Activated CD4-positive, alpha-beta T cell treated with anti-CD3 and anti-CD28 coated beads, Interleukin-2, amount 10 ng/mL, durations not matched to agents 24 days and 14 days (primary cell): ENCODE data around the gene CD79B. TPM values are rescaled to one million over a fixed set of nuclear protein-coding genes. Genes with fewer than 3 reads are reported as not detected.
"Not testable (repeated sequence)": the region's sequence is repeated elsewhere in the genome, so short reads cannot be mapped to it uniquely, and the experiment has no call there.

Experiments used
- DNase-seq: peaks from one replicate; pipeline ENCODE4 v3.0.0; 2022
- H3K27ac Mint-ChIP-seq: one replicate; pipeline ENCODE4 v1.8.0; 2022; ENCODE audit warnings: mild to moderate bottlenecking, mixed read lengths
- H3K27me3 Mint-ChIP-seq: one replicate; pipeline ENCODE4 v1.8.0; 2022; ENCODE audit warnings: mixed read lengths
- H3K36me3 Mint-ChIP-seq: one replicate; pipeline ENCODE4 v1.8.0; 2022; ENCODE audit warnings: low read depth, mild to moderate bottlenecking, mixed read lengths
- H3K4me1 Mint-ChIP-seq: one replicate; pipeline ENCODE4 v1.8.0; 2021; ENCODE audit warnings: mixed read lengths
- H3K4me3 Mint-ChIP-seq: one replicate; pipeline ENCODE4 v1.8.0; 2022; ENCODE audit warnings: mild to moderate bottlenecking, moderate library complexity, mixed read lengths
- H3K9me3 Mint-ChIP-seq: one replicate; pipeline ENCODE4 v1.8.0; 2021; ENCODE audit warnings: mixed read lengths
- intact Hi-C: fragments of 100-400 bp; cut with micrococcal nuclease; formaldehyde crosslinking; loops from one replicate; pipeline ENCODE4 v1.15.1; 2023
- total RNA-seq: library from RNA; stranded (reverse); gene quantifications from 2 replicates; pipeline ENCODE4 v1.2.3, GENCODE V29; 2022

The CD79B gene
- total RNA-seq, 1 donor from 2014 or later = 29.2 TPM

DNA sequence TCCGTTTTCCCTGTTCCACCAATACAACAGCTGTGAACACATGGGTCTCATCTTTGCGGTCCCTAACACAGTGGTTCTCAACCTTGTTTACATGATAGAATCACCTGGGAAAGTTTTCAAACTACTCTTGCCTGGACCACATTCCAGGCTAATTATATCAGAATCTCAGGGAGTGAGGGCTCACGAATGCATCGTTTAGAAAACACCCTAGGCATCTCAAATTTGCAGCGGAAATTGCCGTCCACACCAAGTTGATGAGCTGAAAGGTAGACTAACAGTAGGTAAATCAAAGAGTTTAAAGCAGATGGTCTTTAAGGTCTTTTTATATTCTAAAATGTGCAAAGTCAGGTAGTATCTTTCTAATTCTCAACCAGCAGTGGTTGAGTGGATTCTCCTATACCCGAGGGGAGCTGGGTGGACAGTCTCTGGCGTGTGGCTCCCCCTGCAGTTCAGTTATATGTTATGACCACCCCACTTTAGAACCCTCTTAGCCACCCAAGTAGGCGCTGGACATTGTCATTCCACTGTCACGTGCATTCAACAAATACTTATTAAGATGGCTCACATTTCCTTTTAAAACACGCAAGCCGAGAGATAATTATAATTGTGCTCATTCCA, 24.9 kb downstream of the CD79B start:
- H3K36me3 Mint-ChIP-seq, H3K27ac Mint-ChIP-seq, DNase-seq, intact Hi-C loops, H3K9me3 Mint-ChIP-seq, H3K4me1 Mint-ChIP-seq, H3K4me3 Mint-ChIP-seq: not testable (repeated sequence)
- peaks cover 11% of the 10 kb centered on the region for H3K27me3 Mint-ChIP-seq

DNA sequence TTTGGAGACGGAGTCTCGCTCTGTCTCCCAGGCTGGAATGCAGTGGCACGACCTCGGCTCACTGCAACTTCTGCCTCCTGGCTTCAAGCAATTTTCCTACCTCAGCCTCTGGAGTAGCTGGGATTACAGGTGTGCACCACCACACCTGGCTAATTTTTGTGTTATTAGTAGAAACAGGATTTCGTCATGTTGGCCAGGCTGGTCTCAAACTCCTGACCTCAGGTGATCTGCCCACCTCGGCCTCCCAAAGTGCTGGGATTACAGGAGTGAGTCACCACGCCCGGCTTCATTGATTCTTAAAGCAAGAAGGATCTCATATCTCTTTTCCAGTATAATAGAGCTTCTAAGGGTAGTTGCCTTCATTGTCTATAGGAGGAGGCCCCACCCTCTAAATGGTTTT, 27.3 kb downstream of the CD79B start:
- H3K4me1 Mint-ChIP-seq, H3K9me3 Mint-ChIP-seq, intact Hi-C loops, DNase-seq, H3K4me3 Mint-ChIP-seq, H3K27ac Mint-ChIP-seq, H3K36me3 Mint-ChIP-seq: not testable (repeated sequence)
- H3K27me3 Mint-ChIP-seq = peaks cover 17% of the 10 kb centered on the region

DNA sequence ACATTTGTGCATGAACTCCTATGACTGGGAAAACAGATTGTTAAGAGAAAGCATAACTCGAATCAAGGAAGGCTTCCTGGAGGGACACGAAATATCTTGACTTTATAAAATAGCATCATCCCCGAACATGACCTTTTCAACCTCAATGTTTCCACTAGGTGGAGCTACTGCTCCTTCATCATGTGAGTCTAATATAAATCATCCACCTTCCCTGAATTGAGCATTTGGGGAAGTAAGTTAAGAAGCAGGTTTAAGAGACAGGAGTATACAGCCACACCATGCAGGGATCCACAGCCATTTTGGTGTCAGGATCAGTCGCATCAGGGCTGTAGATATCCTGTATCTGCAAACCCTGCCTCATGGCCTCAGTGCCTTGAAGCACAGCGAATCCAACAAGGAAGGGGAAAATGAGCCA, 28.3 kb downstream of the CD79B start:
- H3K9me3 Mint-ChIP-seq, H3K27ac Mint-ChIP-seq, H3K4me3 Mint-ChIP-seq, H3K36me3 Mint-ChIP-seq, intact Hi-C loops: not testable (repeated sequence)
- Mint-ChIP-seq H3K27me3 (peaks cover 17% of the 10 kb centered on the region), H3K4me1 (peaks cover 10% of the 10 kb centered on the region)
- peak; percentile 81 for DNase-seq

DNA sequence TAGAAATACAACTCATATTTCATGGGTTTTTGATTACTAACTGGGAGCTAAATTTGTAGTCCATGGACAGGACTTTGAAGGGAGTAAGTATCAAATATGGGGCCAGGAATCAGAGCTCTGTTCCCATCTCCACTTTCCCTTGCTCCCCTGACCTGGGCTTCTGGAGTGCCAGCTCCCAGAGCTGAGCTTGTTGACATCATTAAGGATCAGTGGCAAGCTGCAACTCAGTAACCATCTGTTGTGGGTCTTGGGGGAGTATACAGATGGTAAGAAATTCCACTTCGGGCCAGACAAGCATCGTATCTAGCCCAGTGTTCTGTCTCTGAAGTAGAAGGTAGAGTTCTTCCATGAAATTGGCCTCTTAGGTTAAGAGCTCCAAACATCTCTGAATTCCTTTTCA, 30.2 kb downstream of the CD79B start:
- H3K9me3 Mint-ChIP-seq, H3K36me3 Mint-ChIP-seq, H3K4me3 Mint-ChIP-seq, H3K27ac Mint-ChIP-seq, intact Hi-C loops, DNase-seq: not testable (repeated sequence)
- Mint-ChIP-seq H3K4me1 (peaks cover 10% of the 10 kb centered on the region), H3K27me3 (peaks cover 14% of the 10 kb centered on the region)

- Mint-ChIP-seq H3K27me3 (peaks cover 13% of the 10 kb centered on the region), H3K4me1 (peaks cover 10% of the 10 kb centered on the region)
- intact Hi-C loops, H3K27ac Mint-ChIP-seq, H3K36me3 Mint-ChIP-seq, H3K4me3 Mint-ChIP-seq, H3K9me3 Mint-ChIP-seq: not testable (repeated sequence)
- peak; percentile 76 for DNase-seq
These were observed 33.0 kb downstream of the CD79B start for GRCh38 chr17:63898899-63899798.

- H3K4me1 Mint-ChIP-seq, intact Hi-C loops, H3K36me3 Mint-ChIP-seq, H3K9me3 Mint-ChIP-seq, H3K4me3 Mint-ChIP-seq, H3K27ac Mint-ChIP-seq, DNase-seq: not testable (repeated sequence)
- peaks cover 24% of the 10 kb centered on the region for H3K27me3 Mint-ChIP-seq
These were observed 35.4 kb downstream of the CD79B start, which contains the start of gene CSH1 for GRCh38 chr17:63896524-63897354. Gene CSH1, minus strand, starts transcription at chr17:63896574. Its CDS starts 63 bp downstream, at chr17:63896511.

DNA sequence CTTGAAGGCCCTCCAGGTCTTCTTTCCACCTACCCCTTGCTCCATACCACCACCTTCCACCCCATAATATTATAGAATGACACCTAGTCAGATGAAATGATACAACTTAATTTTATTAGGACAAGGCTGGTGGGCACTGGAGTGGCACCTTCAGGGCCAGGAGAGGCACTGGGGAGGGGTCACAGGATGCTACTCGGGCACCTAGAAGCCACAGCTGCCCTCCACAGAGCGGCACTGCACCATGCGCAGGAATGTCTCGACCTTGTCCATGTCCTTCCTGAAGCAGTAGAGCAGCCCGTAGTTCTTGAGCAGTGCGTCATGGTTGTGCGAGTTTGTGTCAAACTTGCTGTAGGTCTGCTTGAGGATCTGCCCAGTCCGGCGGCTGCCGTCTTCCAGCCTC, 37.3 kb downstream of the CD79B start:
- H3K9me3 Mint-ChIP-seq, DNase-seq, intact Hi-C loops, H3K4me1 Mint-ChIP-seq, H3K27ac Mint-ChIP-seq, H3K36me3 Mint-ChIP-seq, H3K4me3 Mint-ChIP-seq: not testable (repeated sequence)
- peaks cover 23% of the 10 kb centered on the region for H3K27me3 Mint-ChIP-seq

GRCh38 chr17:63894021-63894420, 38.1 kb downstream of the CD79B start:
- H3K4me1 Mint-ChIP-seq, H3K36me3 Mint-ChIP-seq, H3K9me3 Mint-ChIP-seq, H3K27ac Mint-ChIP-seq, DNase-seq, intact Hi-C loops, H3K4me3 Mint-ChIP-seq: not testable (repeated sequence)
- peaks cover 26% of the 10 kb centered on the region for H3K27me3 Mint-ChIP-seq

DNA sequence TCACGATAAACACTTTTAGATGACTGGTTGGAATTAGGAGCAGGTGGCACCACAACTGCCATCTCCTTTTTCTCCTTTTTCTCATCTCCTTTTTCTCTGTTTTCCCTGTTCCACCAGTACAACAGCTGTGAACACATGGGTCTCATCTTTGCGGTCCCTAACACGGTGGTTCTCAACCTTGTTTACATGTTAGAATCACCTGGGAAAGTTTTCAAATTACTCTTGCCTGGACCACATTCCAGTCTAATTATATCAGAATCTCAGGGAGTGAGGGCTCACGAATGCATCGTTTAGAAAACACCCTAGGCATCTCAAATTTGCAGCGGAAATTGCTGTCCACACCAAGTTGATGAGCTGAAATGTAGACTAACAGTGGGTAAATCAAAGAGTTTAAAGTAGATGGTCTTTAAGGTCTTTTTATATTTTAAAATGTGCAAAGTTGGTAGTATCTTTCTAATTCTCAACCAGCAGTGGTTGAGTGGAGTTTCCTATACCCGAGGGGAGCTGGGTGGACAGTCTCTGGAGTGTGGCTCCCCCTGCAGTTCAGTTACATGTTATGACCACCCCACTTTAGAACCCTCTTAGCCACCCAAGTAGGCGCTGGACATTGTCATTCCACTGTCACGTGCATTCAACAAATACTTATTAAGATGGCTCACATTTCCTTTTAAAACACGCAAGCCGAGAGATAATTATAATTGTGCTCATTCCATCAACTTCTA, 39.7 kb downstream of the CD79B start:
- H3K4me1 Mint-ChIP-seq, H3K4me3 Mint-ChIP-seq, DNase-seq, intact Hi-C loops, H3K9me3 Mint-ChIP-seq, H3K27ac Mint-ChIP-seq, H3K36me3 Mint-ChIP-seq: not testable (repeated sequence)
- peaks cover 35% of the 10 kb centered on the region for H3K27me3 Mint-ChIP-seq

GRCh38 chr17:63889026-63889848, 42.9 kb downstream of the CD79B start:
- peaks cover 42% of the 10 kb centered on the region for H3K27me3 Mint-ChIP-seq
- H3K4me3 Mint-ChIP-seq, H3K9me3 Mint-ChIP-seq, intact Hi-C loops, H3K36me3 Mint-ChIP-seq, H3K27ac Mint-ChIP-seq, H3K4me1 Mint-ChIP-seq: not testable (repeated sequence)
- DNase-seq = peak; percentile 78

- intact Hi-C loops, H3K36me3 Mint-ChIP-seq, DNase-seq, H3K27ac Mint-ChIP-seq, H3K9me3 Mint-ChIP-seq, H3K4me3 Mint-ChIP-seq: not testable (repeated sequence)
- Mint-ChIP-seq H3K4me1 (peaks cover 12% of the 10 kb centered on the region), H3K27me3 (peaks cover 25% of the 10 kb centered on the region)
These were observed 47.0 kb downstream of the CD79B start for GRCh38 chr17:63885119-63885518.

- H3K36me3 Mint-ChIP-seq, DNase-seq, H3K4me3 Mint-ChIP-seq, intact Hi-C loops, H3K27ac Mint-ChIP-seq, H3K4me1 Mint-ChIP-seq, H3K9me3 Mint-ChIP-seq: not testable (repeated sequence)
- H3K27me3 Mint-ChIP-seq = peaks cover 15% of the 10 kb centered on the region
These were observed 49.5 kb downstream of the CD79B start for GRCh38 chr17:63882626-63883126.
